ENCODE measurements around the gene PHF21A. TPM values are rescaled to one million over a fixed set of nuclear protein-coding genes. Genes with fewer than 3 reads are reported as not detected.

Gene PHF21A
- total RNA-seq, 1 donor from 2014 or later = 71.1 TPM

DNA sequence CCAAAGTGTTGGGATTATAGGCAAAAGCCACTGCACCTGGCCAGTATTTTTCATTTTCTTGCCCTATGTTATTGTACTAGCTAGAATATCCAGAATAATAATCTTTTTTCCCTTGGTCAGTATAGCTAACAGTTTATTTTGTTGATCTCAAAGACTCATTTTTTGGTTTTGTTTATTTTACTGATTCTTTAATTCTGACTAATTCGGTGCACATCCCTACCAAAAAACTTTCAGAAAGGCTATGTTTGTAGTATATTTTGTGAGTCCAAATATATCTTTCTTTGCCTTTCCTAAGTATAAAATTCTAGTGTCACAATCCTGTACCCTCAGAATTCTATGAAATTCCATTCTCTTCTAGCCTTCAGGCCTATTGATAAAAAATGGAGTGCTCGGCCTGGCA lies 84.3 kb downstream of the PHF21A start:
- no peaks in the 10 kb centered on the region for H3K9me3 Mint-ChIP-seq (ENCODE audit: unreplicated experiment)
- DNase-seq = no peak
- no peaks in the 10 kb centered on the region for H3K36me3 Mint-ChIP-seq (ENCODE audit: unreplicated experiment)
- TF ChIP-seq, protein P1, sequence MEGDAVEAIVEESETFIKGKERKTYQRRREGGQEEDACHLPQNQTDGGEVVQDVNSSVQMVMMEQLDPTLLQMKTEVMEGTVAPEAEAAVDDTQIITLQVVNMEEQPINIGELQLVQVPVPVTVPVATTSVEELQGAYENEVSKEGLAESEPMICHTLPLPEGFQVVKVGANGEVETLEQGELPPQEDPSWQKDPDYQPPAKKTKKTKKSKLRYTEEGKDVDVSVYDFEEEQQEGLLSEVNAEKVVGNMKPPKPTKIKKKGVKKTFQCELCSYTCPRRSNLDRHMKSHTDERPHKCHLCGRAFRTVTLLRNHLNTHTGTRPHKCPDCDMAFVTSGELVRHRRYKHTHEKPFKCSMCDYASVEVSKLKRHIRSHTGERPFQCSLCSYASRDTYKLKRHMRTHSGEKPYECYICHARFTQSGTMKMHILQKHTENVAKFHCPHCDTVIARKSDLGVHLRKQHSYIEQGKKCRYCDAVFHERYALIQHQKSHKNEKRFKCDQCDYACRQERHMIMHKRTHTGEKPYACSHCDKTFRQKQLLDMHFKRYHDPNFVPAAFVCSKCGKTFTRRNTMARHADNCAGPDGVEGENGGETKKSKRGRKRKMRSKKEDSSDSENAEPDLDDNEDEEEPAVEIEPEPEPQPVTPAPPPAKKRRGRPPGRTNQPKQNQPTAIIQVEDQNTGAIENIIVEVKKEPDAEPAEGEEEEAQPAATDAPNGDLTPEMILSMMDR (IDR thresholded peaks at IDR 0.05; ENCODE audit: partially characterized antibody, unreplicated experiment) = no peak
- H3K4me3 Mint-ChIP-seq (ENCODE audit: unreplicated experiment) = no peak overlapping the region
- H3K27me3 Mint-ChIP-seq (ENCODE audit: unreplicated experiment) = peaks cover 2% of the 10 kb centered on the region
- no peaks in the 10 kb centered on the region for H3K4me1 Mint-ChIP-seq (ENCODE audit: low read depth, unreplicated experiment)
- no peak overlapping the region for H3K27ac Mint-ChIP-seq (ENCODE audit: unreplicated experiment)

DNA sequence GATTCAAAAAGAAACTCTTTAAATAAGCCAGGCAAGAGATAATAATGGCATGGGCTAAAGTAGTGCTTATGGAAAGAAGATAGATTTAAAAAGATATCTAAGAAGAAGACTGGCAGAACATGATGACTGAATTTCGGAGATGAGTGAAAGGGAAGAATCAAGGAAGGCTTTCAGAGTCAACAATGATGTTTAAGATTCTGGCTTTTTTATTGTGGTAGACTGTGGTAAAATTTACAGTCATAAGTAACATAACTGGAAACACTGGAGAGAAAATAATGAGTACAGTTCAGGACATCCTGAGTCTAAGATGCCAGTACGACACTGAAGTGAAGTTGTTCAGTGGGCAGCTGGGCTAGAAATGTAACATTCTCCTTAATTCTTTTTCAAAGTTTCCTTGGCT lies 85.2 kb downstream of the PHF21A start:
- no peaks in the 10 kb centered on the region for H3K9me3 Mint-ChIP-seq (ENCODE audit: unreplicated experiment)
- no peaks in the 10 kb centered on the region for H3K4me1 Mint-ChIP-seq (ENCODE audit: low read depth, unreplicated experiment)
- DNase-seq = no peak
- TF ChIP-seq, protein P1 (IDR thresholded peaks at IDR 0.05; ENCODE audit: partially characterized antibody, unreplicated experiment) = no peak
- H3K27me3 Mint-ChIP-seq (ENCODE audit: unreplicated experiment) = peaks cover 2% of the 10 kb centered on the region
- no peaks in the 10 kb centered on the region for H3K36me3 Mint-ChIP-seq (ENCODE audit: unreplicated experiment)
- no peak overlapping the region for H3K27ac Mint-ChIP-seq (ENCODE audit: unreplicated experiment)
- no peak overlapping the region for H3K4me3 Mint-ChIP-seq (ENCODE audit: unreplicated experiment)

GRCh38 chr11:46034041-46034440 lies 87.2 kb downstream of the PHF21A start:
- Mint-ChIP-seq H3K4me1 (ENCODE audit: low read depth, unreplicated experiment) (no peaks in the 10 kb centered on the region), H3K27me3 (ENCODE audit: unreplicated experiment) (peaks cover 2% of the 10 kb centered on the region), H3K4me3 (ENCODE audit: unreplicated experiment) (no peak overlapping the region), H3K36me3 (ENCODE audit: unreplicated experiment) (no peaks in the 10 kb centered on the region), H3K9me3 (ENCODE audit: unreplicated experiment) (no peaks in the 10 kb centered on the region), H3K27ac (ENCODE audit: unreplicated experiment) (no peak overlapping the region)
- no peak for DNase-seq
- TF ChIP-seq, protein P1 (IDR thresholded peaks at IDR 0.05; ENCODE audit: partially characterized antibody, unreplicated experiment) = no peak

DNA sequence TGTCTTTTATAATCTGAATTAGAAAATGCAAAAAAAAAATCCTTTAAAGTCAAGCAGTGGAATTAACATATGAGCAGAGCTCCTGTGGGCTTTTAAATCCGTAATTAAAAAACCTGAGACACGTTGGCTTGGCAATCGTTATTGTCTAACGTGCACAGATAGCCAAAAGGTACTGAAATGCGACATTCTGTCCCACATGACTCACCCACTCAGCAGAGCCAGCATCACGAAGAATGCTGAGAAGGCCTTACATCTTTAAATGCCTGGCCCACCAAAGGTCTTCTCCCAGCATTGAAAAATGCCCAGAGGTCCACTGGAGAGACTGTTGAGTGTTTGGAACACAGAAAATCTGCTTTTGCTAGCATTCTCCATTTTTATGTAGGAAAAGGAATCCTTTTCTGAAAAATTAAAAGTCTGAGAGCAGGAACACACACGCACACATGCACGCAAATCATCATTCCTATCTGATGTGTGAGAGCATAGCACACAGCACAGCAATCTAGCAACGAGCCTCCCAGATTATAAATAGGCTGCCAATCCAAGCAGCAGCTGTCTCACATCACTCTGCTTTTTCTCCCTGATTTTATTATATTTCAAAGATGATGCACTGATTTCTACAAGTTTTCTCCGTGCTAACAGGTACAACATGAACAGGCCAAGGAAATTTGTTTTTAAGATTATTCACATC lies 94.5 kb downstream of the PHF21A start:
- H3K27ac Mint-ChIP-seq (ENCODE audit: unreplicated experiment) = peak overlapping the region; percentile 12
- H3K9me3 Mint-ChIP-seq (ENCODE audit: unreplicated experiment) = peaks cover 1% of the 10 kb centered on the region
- no peaks in the 10 kb centered on the region for H3K27me3 Mint-ChIP-seq (ENCODE audit: unreplicated experiment)
- peaks cover 9% of the 10 kb centered on the region for H3K4me1 Mint-ChIP-seq (ENCODE audit: low read depth, unreplicated experiment)
- DNase-seq = no peak
- H3K36me3 Mint-ChIP-seq (ENCODE audit: unreplicated experiment) = no peaks in the 10 kb centered on the region
- TF ChIP-seq, protein P1 (IDR thresholded peaks at IDR 0.05; ENCODE audit: partially characterized antibody, unreplicated experiment) = no peak
- H3K4me3 Mint-ChIP-seq (ENCODE audit: unreplicated experiment) = no peak overlapping the region

DNA sequence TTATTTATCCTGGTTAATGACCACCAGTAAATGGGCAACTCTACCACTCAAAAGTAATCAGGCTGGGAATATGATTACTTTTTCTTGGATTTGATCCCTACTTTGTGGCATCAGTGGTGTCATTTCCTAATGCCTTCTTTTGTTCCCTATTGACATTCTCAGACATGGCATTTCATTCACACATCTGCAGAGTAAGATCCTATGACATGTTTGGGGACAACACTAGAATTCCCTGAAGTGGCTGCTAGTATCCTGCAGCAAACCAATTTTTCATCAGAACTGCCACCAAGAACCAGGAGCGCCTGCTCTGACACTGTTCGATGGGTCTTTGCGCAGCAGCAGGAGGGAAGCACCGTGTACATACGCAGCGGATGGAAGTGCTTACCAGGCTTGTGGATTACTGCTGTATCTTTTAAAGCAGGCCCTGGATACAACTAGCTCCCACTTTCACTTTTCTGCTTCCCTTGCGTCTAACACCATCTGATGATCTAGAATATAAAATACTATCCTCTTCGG lies 101.1 kb downstream of the PHF21A start:
- H3K36me3 Mint-ChIP-seq (ENCODE audit: unreplicated experiment) = no peaks in the 10 kb centered on the region
- DNase-seq = no peak
- peaks cover 2% of the 10 kb centered on the region for H3K9me3 Mint-ChIP-seq (ENCODE audit: unreplicated experiment)
- H3K27me3 Mint-ChIP-seq (ENCODE audit: unreplicated experiment) = no peaks in the 10 kb centered on the region
- H3K4me3 Mint-ChIP-seq (ENCODE audit: unreplicated experiment) = no peak overlapping the region
- H3K27ac Mint-ChIP-seq (ENCODE audit: unreplicated experiment) = peak overlapping the region; percentile 45
- TF ChIP-seq, protein P1 (IDR thresholded peaks at IDR 0.05; ENCODE audit: partially characterized antibody, unreplicated experiment) = no peak
- H3K4me1 Mint-ChIP-seq (ENCODE audit: low read depth, unreplicated experiment) = peaks cover 16% of the 10 kb centered on the region

Measured in glutamatergic neuron (in vitro differentiated cells).